ENCODE data around the gene NTN1. TPM values are rescaled to one million over a fixed set of nuclear protein-coding genes. Genes with fewer than 3 reads are reported as not detected.
A peak's percentile ranks its signal among the peaks of the same experiment; 100 is the strongest.

NTN1 gene
- total and polyA plus RNA-seq, 2 of the 4 experiments (the other 2 are of a cell fraction): under 0.01 to 0.07 TPM

DNA sequence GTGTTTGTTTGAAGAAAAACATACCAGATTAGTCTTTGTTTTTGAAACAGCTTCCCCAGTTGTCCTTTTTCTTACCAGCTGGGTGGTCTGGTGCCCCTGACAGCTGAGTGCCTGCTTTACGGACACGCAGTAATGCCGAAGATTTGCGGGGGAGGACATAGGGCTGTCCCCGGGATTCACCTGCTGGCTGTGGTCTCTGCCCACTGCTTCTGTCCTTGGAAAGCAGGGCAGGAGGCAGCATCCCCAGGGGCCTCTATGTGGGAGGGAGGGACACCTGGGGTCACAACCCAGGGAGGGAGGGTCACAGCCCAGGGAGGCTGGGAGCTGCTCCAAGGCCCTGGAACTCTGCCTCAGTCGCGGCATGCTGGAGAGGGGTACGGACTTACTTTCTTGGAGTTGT, 221.7 kb downstream of the NTN1 start:
- H2BK5ac ChIP-seq (ENCODE audit: low read depth, low read length, poor library complexity, severe bottlenecking): no peak overlapping the region
- no peak overlapping the region for H2AK9ac ChIP-seq (replicated peaks; ENCODE audit: low read depth, low read length, poor library complexity)
- H3K27ac ChIP-seq (ENCODE audit: insufficient read depth, low read length): no peak overlapping the region
- no peak for ATAC-seq (ENCODE audit: low read depth)
- H4K8ac ChIP-seq (ENCODE audit: low read depth in 2 of 2, low read length in 2 of 2): no peak overlapping the region
- BruUV-seq (replicated peaks): no TSS peak
- DNase-seq: no peak
- in situ Hi-C loops (cut with MboI; ENCODE audit: low sequenced_read_pairs) (no loop called here), intact Hi-C loops (cut with micrococcal nuclease) (no loop called here), dilution Hi-C loops (cut with HindIII; ENCODE audit: low sequenced_read_pairs, unreplicated experiment) (no loop called here)
- peaks cover 27% of the 10 kb centered on the region for H3K4me1 ChIP-seq (ENCODE audit: control insufficient read depth, insufficient read depth, low read length)
- no peak overlapping the region; the same call in 1 of the 2 replicates for H4K5ac ChIP-seq (ENCODE audit: low read depth, low read length)
- no peak for TF ChIP-seq MXI1 (IDR thresholded peaks at IDR 0.05; ENCODE audit: borderline replicate concordance, low read depth, low read length)
- TF ChIP-seq SMC3 (IDR thresholded peaks at IDR 0.05; ENCODE audit: low read depth, low read length): no peak
- TF ChIP-seq, protein P1, sequence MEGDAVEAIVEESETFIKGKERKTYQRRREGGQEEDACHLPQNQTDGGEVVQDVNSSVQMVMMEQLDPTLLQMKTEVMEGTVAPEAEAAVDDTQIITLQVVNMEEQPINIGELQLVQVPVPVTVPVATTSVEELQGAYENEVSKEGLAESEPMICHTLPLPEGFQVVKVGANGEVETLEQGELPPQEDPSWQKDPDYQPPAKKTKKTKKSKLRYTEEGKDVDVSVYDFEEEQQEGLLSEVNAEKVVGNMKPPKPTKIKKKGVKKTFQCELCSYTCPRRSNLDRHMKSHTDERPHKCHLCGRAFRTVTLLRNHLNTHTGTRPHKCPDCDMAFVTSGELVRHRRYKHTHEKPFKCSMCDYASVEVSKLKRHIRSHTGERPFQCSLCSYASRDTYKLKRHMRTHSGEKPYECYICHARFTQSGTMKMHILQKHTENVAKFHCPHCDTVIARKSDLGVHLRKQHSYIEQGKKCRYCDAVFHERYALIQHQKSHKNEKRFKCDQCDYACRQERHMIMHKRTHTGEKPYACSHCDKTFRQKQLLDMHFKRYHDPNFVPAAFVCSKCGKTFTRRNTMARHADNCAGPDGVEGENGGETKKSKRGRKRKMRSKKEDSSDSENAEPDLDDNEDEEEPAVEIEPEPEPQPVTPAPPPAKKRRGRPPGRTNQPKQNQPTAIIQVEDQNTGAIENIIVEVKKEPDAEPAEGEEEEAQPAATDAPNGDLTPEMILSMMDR (conservative IDR thresholded peaks at IDR 0.05; ENCODE audit: low read depth, low read length): no peak
- no peak for TF ChIP-seq FOS (IDR thresholded peaks at IDR 0.05; ENCODE audit: low read depth, low read length)
- TF ChIP-seq BHLHE40 (IDR thresholded peaks at IDR 0.05; ENCODE audit: low read depth, low read length): no peak
- TF ChIP-seq RFX5 (IDR thresholded peaks at IDR 0.05; ENCODE audit: low read depth, low read length): no peak
- no peak for TF ChIP-seq CEBPB (IDR thresholded peaks at IDR 0.05; ENCODE audit: low read depth, low read length)
- TF ChIP-seq RCOR1 (IDR thresholded peaks at IDR 0.05; ENCODE audit: insufficient replicate concordance, low read length): no peak
- no peak for TF ChIP-seq MAZ (IDR thresholded peaks at IDR 0.05; ENCODE audit: borderline replicate concordance, low read depth, low read length)
- no peak for TF ChIP-seq MAFK (IDR thresholded peaks at IDR 0.05; ENCODE audit: low read depth, low read length)
- TF ChIP-seq, protein P2, sequence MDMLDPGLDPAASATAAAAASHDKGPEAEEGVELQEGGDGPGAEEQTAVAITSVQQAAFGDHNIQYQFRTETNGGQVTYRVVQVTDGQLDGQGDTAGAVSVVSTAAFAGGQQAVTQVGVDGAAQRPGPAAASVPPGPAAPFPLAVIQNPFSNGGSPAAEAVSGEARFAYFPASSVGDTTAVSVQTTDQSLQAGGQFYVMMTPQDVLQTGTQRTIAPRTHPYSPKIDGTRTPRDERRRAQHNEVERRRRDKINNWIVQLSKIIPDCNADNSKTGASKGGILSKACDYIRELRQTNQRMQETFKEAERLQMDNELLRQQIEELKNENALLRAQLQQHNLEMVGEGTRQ (IDR thresholded peaks at IDR 0.05; ENCODE audit: low read depth, low read length): no peak
- TF ChIP-seq, protein P3, sequence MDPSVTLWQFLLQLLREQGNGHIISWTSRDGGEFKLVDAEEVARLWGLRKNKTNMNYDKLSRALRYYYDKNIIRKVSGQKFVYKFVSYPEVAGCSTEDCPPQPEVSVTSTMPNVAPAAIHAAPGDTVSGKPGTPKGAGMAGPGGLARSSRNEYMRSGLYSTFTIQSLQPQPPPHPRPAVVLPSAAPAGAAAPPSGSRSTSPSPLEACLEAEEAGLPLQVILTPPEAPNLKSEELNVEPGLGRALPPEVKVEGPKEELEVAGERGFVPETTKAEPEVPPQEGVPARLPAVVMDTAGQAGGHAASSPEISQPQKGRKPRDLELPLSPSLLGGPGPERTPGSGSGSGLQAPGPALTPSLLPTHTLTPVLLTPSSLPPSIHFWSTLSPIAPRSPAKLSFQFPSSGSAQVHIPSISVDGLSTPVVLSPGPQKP (IDR thresholded peaks at IDR 0.05; ENCODE audit: borderline replicate concordance, low read depth, low read length): no peak
- no peak for TF ChIP-seq POLR2A (IDR thresholded peaks at IDR 0.05; ENCODE audit: low read depth, low read length)
- no peak for TF ChIP-seq RAD21 (IDR thresholded peaks at IDR 0.05; ENCODE audit: low read length)
- TF ChIP-seq CHD1 (IDR thresholded peaks at IDR 0.05; ENCODE audit: low read depth, low read length): no peak
- no peak for TF ChIP-seq NFE2L2 (IDR thresholded peaks at IDR 0.05; ENCODE audit: low read depth, low read length)
- peak overlapping the region; percentile 62; the same call in 1 of the 2 replicates for H2AK5ac ChIP-seq (ENCODE audit: low read depth, low read length)
- H3K23ac ChIP-seq (ENCODE audit: low read depth, low read length): no peak overlapping the region
- no peaks in the 10 kb centered on the region for H3K9me3 ChIP-seq (ENCODE audit: control insufficient read depth, insufficient read depth, low read length)
- H3K9me1 ChIP-seq (ENCODE audit: insufficient read depth, low read length): peaks cover 12% of the 10 kb centered on the region
- no peak overlapping the region for H4K91ac ChIP-seq (ENCODE audit: insufficient read depth, low read depth, low read length)
- no peaks in the 10 kb centered on the region for H3K27me3 ChIP-seq (ENCODE audit: control insufficient read depth, insufficient read depth, low read length)
- H3K9ac ChIP-seq (ENCODE audit: low read depth, low read length): no peak overlapping the region
- no peak overlapping the region for H3K14ac ChIP-seq (replicated peaks; ENCODE audit: low read depth, low read length)
- no peaks in the 10 kb centered on the region for H3K79me1 ChIP-seq (ENCODE audit: low read depth in 1 of 2, low read length in 2 of 2)
- no peak overlapping the region for H2AFZ ChIP-seq (replicated peaks; ENCODE audit: low read length, poor library complexity)
- POLR2A ChIA-PET (ENCODE audit: unreplicated experiment): no interaction called here
- no peak overlapping the region for H3K4me2 ChIP-seq (ENCODE audit: low read depth, low read length)
- no peak overlapping the region for H2BK15ac ChIP-seq (ENCODE audit: low read depth, low read length)
- H3K4me3 ChIP-seq (ENCODE audit: insufficient read depth, low read depth, low read length): no peak overlapping the region
- H3K18ac ChIP-seq (ENCODE audit: low read depth, low read length): no peak overlapping the region
- H3K4ac ChIP-seq (ENCODE audit: low read depth, low read length): no peak overlapping the region
- no peak overlapping the region for H2BK20ac ChIP-seq (ENCODE audit: low read depth, low read length)
- H2BK120ac ChIP-seq (ENCODE audit: low read depth, low read length): no peak overlapping the region
- CTCF ChIA-PET: no interaction called here
- no CpG with 5 or more reads among the region's 8 CpGs for WGBS, 2 experiments (ENCODE audit: extremely low coverage in 2 of 2, insufficient read length in 1 of 2)
- H3K56ac ChIP-seq (ENCODE audit: extremely low read depth, insufficient read depth, low read length): no peak overlapping the region
- no peaks in the 10 kb centered on the region; the same call in 1 of the 2 replicates for H3K36me3 ChIP-seq (ENCODE audit: control insufficient read depth, insufficient read depth, low read length)
- H4K20me1 ChIP-seq (ENCODE audit: insufficient read depth, low read length): no peaks in the 10 kb centered on the region; the same call in 1 of the 2 replicates
